SK-N-SH treated with all-trans-retinoic acid at 6 μM for 48 hours (cell line): ENCODE data around the gene NSD1.

ENCODE experiments used
- ATAC-seq: fragments of 200-7000 bp; cut with Tn5 transposase; 3 replicates; pipeline ENCODE4 v1.9.1; 2020; ENCODE audit warnings: mild to moderate bottlenecking, moderate library complexity
- ARNTL ChIP-seq: fragments of 450-650 bp; formaldehyde crosslinking; IDR thresholded peaks from 2 replicates; pipeline ENCODE4 v1.5.0; 2020; ENCODE audit warnings: low read depth, mild to moderate bottlenecking, moderate library complexity, borderline replicate concordance
- CSDC2 ChIP-seq: fragments of 250-450 bp; sonication (Bioruptor Pico); IDR thresholded peaks from 2 replicates; pipeline ENCODE4 v1.5.0; 2020; ENCODE audit warnings: mild to moderate bottlenecking, moderate library complexity
- ESRRG ChIP-seq: fragments of 250-450 bp; sonication (Bioruptor Pico); IDR thresholded peaks from 2 replicates; pipeline ENCODE4 v1.6.1; 2021; ENCODE audit warnings: mild to moderate bottlenecking
- GLIS3 ChIP-seq: fragments of 250-450 bp; sonication (Bioruptor Pico); IDR thresholded peaks from 2 replicates; pipeline ENCODE4 v1.5.0; 2020; ENCODE audit warnings: mild to moderate bottlenecking, moderate library complexity
- ISL1 ChIP-seq: fragments of 250-450 bp; sonication (Bioruptor Pico); IDR thresholded peaks from 2 replicates; pipeline ENCODE4 v2.1.2; 2022; ENCODE audit warnings: mild to moderate bottlenecking, moderate library complexity
- OSR1 ChIP-seq: fragments of 250-450 bp; sonication (Bioruptor Pico); IDR thresholded peaks from 2 replicates; pipeline ENCODE4 v1.8.0; 2022; ENCODE audit warnings: moderate library complexity, mild to moderate bottlenecking, inconsistent platforms
- PPARA ChIP-seq: fragments of 250-450 bp; sonication (Bioruptor Pico); IDR thresholded peaks from 2 replicates; pipeline ENCODE4 v1.5.0; 2020; ENCODE audit warnings: mild to moderate bottlenecking, borderline replicate concordance
- SNAI2 ChIP-seq: fragments of 250-450 bp; sonication (Bioruptor Pico); IDR thresholded peaks from 2 replicates; pipeline ENCODE4 v1.5.0; 2020; ENCODE audit warnings: mild to moderate bottlenecking, moderate library complexity
- TCF4 ChIP-seq: fragments of 250-450 bp; sonication (Bioruptor Pico); IDR thresholded peaks from 2 replicates; pipeline ENCODE4 v1.8.0; 2021; ENCODE audit warnings: mild to moderate bottlenecking, moderate library complexity, borderline replicate concordance
- TOX ChIP-seq: fragments of 250-450 bp; sonication (Bioruptor Pico); IDR thresholded peaks from 2 replicates; pipeline ENCODE4 v1.8.0; 2021; ENCODE audit warnings: mild to moderate bottlenecking, moderate library complexity, borderline replicate concordance
- ZC3H10 ChIP-seq: fragments of 250-450 bp; sonication (Bioruptor Pico); IDR thresholded peaks from 2 replicates; pipeline ENCODE4 v1.5.1; 2021; ENCODE audit warnings: mild to moderate bottlenecking, moderate library complexity
- ZFP3 ChIP-seq: fragments of 250-450 bp; sonication (Bioruptor Pico); IDR thresholded peaks from 2 replicates; pipeline ENCODE4 v1.5.0; 2020; ENCODE audit warnings: mild to moderate bottlenecking, moderate library complexity
- ZFP30 ChIP-seq: fragments of 450-650 bp; formaldehyde crosslinking; IDR thresholded peaks from 2 replicates; pipeline ENCODE4 v1.5.0; 2022; ENCODE audit warnings: mild to moderate bottlenecking, moderate library complexity
- ZNF70 ChIP-seq: fragments of 450-650 bp; formaldehyde crosslinking; IDR thresholded peaks from 2 replicates; pipeline ENCODE4 v1.5.0; 2020; ENCODE audit warnings: mild to moderate bottlenecking, moderate library complexity
- ZNF8 ChIP-seq: fragments of 450-650 bp; formaldehyde crosslinking; IDR thresholded peaks from 2 replicates; pipeline ENCODE4 v1.5.0; 2020; ENCODE audit warnings: mild to moderate bottlenecking, moderate library complexity
- TF ChIP-seq, protein P1 (sequence below): fragments of 250-450 bp; sonication (Bioruptor Pico); IDR thresholded peaks from 2 replicates; pipeline ENCODE4 v1.5.0; 2020; ENCODE audit warnings: mild to moderate bottlenecking, moderate library complexity
- TF ChIP-seq, protein P2 (sequence below): fragments of 250-450 bp; sonication (Bioruptor Pico); IDR thresholded peaks from 2 replicates; pipeline ENCODE4 v1.8.0; 2020; ENCODE audit warnings: mild to moderate bottlenecking, moderate library complexity, borderline replicate concordance
- TF ChIP-seq, protein P3 (sequence below): fragments of 250-450 bp; sonication (Bioruptor Pico); IDR thresholded peaks from 2 replicates; pipeline ENCODE4 v1.5.1; 2020; ENCODE audit warnings: low read depth, mild to moderate bottlenecking, moderate library complexity
- TF ChIP-seq, protein P4 (sequence below): fragments of 250-450 bp; sonication (Bioruptor Pico); IDR thresholded peaks from 2 replicates; pipeline ENCODE4 v1.8.0; 2021; ENCODE audit warnings: low read depth, mild to moderate bottlenecking, moderate library complexity, borderline replicate concordance

Gene NSD1

DNA sequence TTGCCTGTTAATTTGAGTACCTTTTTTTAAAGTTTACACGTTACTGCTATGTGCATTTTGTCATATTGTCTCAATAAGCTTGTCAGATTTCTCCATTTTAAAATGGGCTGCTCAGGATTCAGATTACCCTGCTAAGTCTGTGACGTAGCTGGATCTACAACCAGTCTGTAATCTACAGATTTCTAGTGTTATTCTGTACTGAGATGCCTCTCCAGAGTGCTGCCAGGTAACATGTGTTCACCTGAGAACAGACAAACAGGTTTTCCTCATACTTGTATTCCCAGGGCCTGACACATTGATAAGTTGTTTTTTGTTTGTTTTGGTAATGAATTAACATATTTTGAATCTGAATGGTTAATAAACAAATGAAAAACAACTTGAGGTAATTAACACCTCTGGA, 154.6 kb downstream of the NSD1 start:
- TF ChIP-seq ESRRG (CRISPR knock-in tag), result no peak
- TF ChIP-seq CSDC2 (CRISPR knock-in tag), result no peak
- no peak for TF ChIP-seq ZNF8 (CRISPR knock-in tag)
- no peak for TF ChIP-seq ISL1
- no peak for TF ChIP-seq ARNTL
- TF ChIP-seq GLIS3 (CRISPR knock-in tag), result no peak
- no peak for TF ChIP-seq ZC3H10 (CRISPR knock-in tag)
- TF ChIP-seq SNAI2 (CRISPR knock-in tag), result no peak
- no peak for TF ChIP-seq ZFP30
- TF ChIP-seq, protein P1, sequence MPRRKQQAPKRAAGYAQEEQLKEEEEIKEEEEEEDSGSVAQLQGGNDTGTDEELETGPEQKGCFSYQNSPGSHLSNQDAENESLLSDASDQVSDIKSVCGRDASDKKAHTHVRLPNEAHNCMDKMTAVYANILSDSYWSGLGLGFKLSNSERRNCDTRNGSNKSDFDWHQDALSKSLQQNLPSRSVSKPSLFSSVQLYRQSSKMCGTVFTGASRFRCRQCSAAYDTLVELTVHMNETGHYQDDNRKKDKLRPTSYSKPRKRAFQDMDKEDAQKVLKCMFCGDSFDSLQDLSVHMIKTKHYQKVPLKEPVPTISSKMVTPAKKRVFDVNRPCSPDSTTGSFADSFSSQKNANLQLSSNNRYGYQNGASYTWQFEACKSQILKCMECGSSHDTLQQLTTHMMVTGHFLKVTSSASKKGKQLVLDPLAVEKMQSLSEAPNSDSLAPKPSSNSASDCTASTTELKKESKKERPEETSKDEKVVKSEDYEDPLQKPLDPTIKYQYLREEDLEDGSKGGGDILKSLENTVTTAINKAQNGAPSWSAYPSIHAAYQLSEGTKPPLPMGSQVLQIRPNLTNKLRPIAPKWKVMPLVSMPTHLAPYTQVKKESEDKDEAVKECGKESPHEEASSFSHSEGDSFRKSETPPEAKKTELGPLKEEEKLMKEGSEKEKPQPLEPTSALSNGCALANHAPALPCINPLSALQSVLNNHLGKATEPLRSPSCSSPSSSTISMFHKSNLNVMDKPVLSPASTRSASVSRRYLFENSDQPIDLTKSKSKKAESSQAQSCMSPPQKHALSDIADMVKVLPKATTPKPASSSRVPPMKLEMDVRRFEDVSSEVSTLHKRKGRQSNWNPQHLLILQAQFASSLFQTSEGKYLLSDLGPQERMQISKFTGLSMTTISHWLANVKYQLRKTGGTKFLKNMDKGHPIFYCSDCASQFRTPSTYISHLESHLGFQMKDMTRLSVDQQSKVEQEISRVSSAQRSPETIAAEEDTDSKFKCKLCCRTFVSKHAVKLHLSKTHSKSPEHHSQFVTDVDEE, result no peak
- TF ChIP-seq OSR1 (CRISPR knock-in tag), result no peak
- no peak for ATAC-seq

DNA sequence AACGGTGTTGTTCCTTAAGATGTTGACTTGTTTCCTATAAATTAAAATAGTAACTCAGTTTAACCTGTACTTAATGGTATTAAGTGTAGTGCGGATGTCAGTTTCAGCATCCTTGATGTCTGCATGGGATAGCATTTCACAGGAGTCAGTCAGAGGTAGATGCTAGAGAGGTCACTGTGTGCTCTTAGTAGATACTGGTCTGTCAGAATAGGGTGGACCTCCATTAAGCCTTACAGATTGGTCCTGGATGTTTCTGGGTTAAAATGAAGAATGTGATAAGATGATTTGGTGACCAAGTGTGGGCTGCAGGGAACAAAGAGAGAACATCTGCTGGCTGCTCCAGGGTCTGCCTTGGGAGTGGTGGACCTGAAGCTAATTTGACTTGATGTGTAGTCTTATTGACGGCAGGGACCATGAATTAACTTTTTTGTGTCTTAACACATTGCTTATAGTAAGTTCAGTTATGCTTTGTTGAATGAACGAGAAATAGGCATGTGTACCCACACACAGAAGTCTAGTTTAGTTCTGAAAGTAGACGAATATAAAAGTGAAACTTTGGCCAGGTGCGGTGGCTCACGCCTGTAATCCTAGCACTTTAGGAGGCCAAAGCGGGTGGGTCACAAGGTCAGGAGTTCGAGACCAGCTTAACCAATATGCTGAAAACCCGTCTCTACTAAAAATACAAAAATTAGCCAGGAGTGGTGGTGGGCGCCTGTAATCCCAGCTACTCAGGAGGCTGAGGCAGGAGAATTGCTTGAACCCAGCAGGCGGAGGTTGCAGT, 157.4 kb downstream of the NSD1 start:
- TF ChIP-seq TCF4 (no peak), ZC3H10 (CRISPR knock-in tag) (no peak), PPARA (no peak), SNAI2 (CRISPR knock-in tag) (no peak), OSR1 (CRISPR knock-in tag) (no peak), ZFP3 (no peak), GLIS3 (CRISPR knock-in tag) (no peak), ZFP30 (no peak), TOX (no peak), CSDC2 (CRISPR knock-in tag) (no peak)
- TF ChIP-seq, protein P2, sequence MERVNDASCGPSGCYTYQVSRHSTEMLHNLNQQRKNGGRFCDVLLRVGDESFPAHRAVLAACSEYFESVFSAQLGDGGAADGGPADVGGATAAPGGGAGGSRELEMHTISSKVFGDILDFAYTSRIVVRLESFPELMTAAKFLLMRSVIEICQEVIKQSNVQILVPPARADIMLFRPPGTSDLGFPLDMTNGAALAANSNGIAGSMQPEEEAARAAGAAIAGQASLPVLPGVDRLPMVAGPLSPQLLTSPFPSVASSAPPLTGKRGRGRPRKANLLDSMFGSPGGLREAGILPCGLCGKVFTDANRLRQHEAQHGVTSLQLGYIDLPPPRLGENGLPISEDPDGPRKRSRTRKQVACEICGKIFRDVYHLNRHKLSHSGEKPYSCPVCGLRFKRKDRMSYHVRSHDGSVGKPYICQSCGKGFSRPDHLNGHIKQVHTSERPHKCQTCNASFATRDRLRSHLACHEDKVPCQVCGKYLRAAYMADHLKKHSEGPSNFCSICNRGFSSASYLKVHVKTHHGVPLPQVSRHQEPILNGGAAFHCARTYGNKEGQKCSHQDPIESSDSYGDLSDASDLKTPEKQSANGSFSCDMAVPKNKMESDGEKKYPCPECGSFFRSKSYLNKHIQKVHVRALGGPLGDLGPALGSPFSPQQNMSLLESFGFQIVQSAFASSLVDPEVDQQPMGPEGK, result no peak
- TF ChIP-seq, protein P3, sequence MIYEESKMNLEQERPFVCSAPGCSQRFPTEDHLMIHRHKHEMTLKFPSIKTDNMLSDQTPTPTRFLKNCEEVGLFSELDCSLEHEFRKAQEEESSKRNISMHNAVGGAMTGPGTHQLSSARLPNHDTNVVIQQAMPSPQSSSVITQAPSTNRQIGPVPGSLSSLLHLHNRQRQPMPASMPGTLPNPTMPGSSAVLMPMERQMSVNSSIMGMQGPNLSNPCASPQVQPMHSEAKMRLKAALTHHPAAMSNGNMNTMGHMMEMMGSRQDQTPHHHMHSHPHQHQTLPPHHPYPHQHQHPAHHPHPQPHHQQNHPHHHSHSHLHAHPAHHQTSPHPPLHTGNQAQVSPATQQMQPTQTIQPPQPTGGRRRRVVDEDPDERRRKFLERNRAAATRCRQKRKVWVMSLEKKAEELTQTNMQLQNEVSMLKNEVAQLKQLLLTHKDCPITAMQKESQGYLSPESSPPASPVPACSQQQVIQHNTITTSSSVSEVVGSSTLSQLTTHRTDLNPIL, result no peak
- no peak for ATAC-seq

DNA sequence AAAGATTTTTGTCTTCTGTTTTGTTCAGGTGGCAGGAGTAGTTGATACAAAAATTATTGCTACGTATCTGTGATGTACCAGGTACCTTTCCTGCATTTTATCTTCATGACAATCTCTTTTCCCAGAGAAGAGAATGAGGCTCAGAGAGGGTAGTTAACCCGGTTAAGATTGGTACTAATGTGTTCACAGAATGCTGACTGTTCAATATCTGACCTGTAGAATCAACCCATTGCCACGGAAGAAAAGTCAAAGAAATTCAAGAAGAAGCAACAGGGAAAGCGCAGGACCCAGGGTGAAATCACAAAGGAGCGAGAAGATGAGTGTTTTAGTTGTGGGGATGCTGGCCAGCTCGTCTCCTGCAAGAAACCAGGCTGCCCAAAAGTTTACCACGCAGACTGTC, 158.2 kb downstream of the NSD1 start:
- TF ChIP-seq ZNF70 (CRISPR knock-in tag), result no peak
- TF ChIP-seq, protein P4, sequence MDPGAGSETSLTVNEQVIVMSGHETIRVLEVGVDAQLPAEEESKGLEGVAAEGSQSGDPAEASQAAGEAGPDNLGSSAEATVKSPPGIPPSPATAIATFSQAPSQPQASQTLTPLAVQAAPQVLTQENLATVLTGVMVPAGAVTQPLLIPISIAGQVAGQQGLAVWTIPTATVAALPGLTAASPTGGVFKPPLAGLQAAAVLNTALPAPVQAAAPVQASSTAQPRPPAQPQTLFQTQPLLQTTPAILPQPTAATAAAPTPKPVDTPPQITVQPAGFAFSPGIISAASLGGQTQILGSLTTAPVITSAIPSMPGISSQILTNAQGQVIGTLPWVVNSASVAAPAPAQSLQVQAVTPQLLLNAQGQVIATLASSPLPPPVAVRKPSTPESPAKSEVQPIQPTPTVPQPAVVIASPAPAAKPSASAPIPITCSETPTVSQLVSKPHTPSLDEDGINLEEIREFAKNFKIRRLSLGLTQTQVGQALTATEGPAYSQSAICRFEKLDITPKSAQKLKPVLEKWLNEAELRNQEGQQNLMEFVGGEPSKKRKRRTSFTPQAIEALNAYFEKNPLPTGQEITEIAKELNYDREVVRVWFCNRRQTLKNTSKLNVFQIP, result no peak
- TF ChIP-seq, protein P1, result no peak
- no peak for TF ChIP-seq ZC3H10 (CRISPR knock-in tag)
- TF ChIP-seq, protein P3, result no peak
- TF ChIP-seq ESRRG (CRISPR knock-in tag), result no peak
- ATAC-seq, result no peak
